Neural cell (in vitro differentiated cells): ENCODE results near the gene CACNB2. TPM values are rescaled to one million over a fixed set of nuclear protein-coding genes. Genes with fewer than 3 reads are reported as not detected.
"Not testable (repeated sequence)": the region's sequence is repeated elsewhere in the genome, so short reads cannot be mapped to it uniquely, and the experiment has no call there.

Experiments
- H2AFZ ChIP-seq: fragments of 200-600, 300-800 bp; sonication (generic), shearing (Covaris generic); 2 replicates; pipeline ENCODE4 v1.6.0; 2014; ENCODE audit warnings: low read depth, mild to moderate bottlenecking, antibody characterized with exemption, low read length, moderate library complexity
- H3F3A ChIP-seq: fragments of 200-600 bp; shearing (Covaris generic); 2 replicates; pipeline ENCODE4 v1.6.1; 2016; ENCODE audit warnings: mild to moderate bottlenecking, moderate library complexity, mixed read lengths, antibody characterized with exemption, low read length; ENCODE audit not compliant: insufficient read depth, poor library complexity, severe bottlenecking
- H3K27ac ChIP-seq: fragments of 200-600, 300-800 bp; sonication (generic), shearing (Covaris generic); 2 replicates; pipeline ENCODE4 v1.5.1; 2014; ENCODE audit warnings: mild to moderate bottlenecking, low read length, moderate library complexity
- H3K27me3 ChIP-seq: fragments of 300-800, 200-600 bp; sonication (generic), shearing (Covaris generic); 2 replicates; pipeline ENCODE4 v1.6.0; 2014; ENCODE audit warnings: mild to moderate bottlenecking, low read depth, low read length, moderate library complexity; ENCODE audit not compliant: insufficient read depth
- H3K36me3 ChIP-seq: fragments of 300-800, 200-600 bp; sonication (generic), shearing (Covaris generic); 2 replicates; pipeline ENCODE4 v1.5.1; 2014; ENCODE audit warnings: mild to moderate bottlenecking, antibody characterized with exemption, low read length, moderate library complexity; ENCODE audit not compliant: insufficient read depth
- H3K4me2 ChIP-seq: fragments of 300-800, 200-600 bp; sonication (generic), shearing (Covaris generic); 2 replicates; pipeline ENCODE4 v1.6.0; 2014; ENCODE audit warnings: mild to moderate bottlenecking, low read length
- H3K4me3 ChIP-seq: fragments of 300-800, 200-600 bp; sonication (generic), shearing (Covaris generic); 2 replicates; pipeline ENCODE4 v1.5.1; 2014; ENCODE audit warnings: mild to moderate bottlenecking, low read length, moderate library complexity
- H3K79me2 ChIP-seq: fragments of 200-600 bp; shearing (Covaris generic); replicated peaks from 2 replicates; pipeline ENCODE4 v1.6.0; 2014; ENCODE audit warnings: mild to moderate bottlenecking, low read length, moderate library complexity; ENCODE audit not compliant: insufficient read depth
- H3K9ac ChIP-seq: fragments of 300-800, 200-600 bp; sonication (generic), shearing (Covaris generic); 2 replicates; pipeline ENCODE4 v1.6.1; 2016; ENCODE audit warnings: mild to moderate bottlenecking, low read length, mixed read lengths
- H3K9me2 ChIP-seq: fragments of 200-600 bp; shearing (Covaris generic); 2 replicates; pipeline ENCODE4 v1.6.1; 2016; ENCODE audit warnings: mild to moderate bottlenecking, low read length, mixed read lengths; ENCODE audit not compliant: insufficient read depth
- H3K9me3 ChIP-seq: fragments of 200-600, 300-800 bp; sonication (generic), shearing (Covaris generic); 2 replicates; pipeline ENCODE4 v1.6.1; 2016; ENCODE audit warnings: mild to moderate bottlenecking, mixed run types, low read length, moderate library complexity, mixed read lengths
- H4K20me1 ChIP-seq: fragments of 200-600 bp; shearing (Covaris generic); 2 replicates; pipeline ENCODE4 v1.6.1; 2016; ENCODE audit warnings: mild to moderate bottlenecking, mixed run types; ENCODE audit not compliant: insufficient read depth
- EP300 ChIP-seq: fragments of 450-650 bp; conservative IDR thresholded peaks from 2 replicates; pipeline ENCODE4 v1.6.1; 2014; ENCODE audit warnings: antibody characterized with exemption, mild to moderate bottlenecking, moderate library complexity; ENCODE audit not compliant: poor library complexity, severe bottlenecking
- EZH2 ChIP-seq: fragments of 200-600, 300-800 bp; shearing (Covaris generic), sonication (generic); IDR thresholded peaks from 2 replicates; pipeline ENCODE4 v1.6.1; 2014; ENCODE audit warnings: antibody characterized with exemption, low read length, borderline replicate concordance, mild to moderate bottlenecking; ENCODE audit not compliant: insufficient read depth, poor library complexity, severe bottlenecking
- MXI1 ChIP-seq: fragments of 450-650 bp; conservative IDR thresholded peaks from 2 replicates; pipeline ENCODE4 v1.6.1; 2014; ENCODE audit warnings: antibody characterized with exemption, mild to moderate bottlenecking; ENCODE audit not compliant: poor library complexity, severe bottlenecking
- POLR2AphosphoS5 ChIP-seq: IDR thresholded peaks from 2 replicates; pipeline ENCODE4 v1.6.1; 2012
- RAD21 ChIP-seq: fragments of 450-650 bp; conservative IDR thresholded peaks from 2 replicates; pipeline ENCODE4 v1.6.1; 2014; ENCODE audit warnings: antibody characterized with exemption, mild to moderate bottlenecking, moderate library complexity
- SMC3 ChIP-seq: fragments of 450-650 bp; conservative IDR thresholded peaks from 2 replicates; pipeline ENCODE4 v1.6.1; 2014; ENCODE audit warnings: antibody characterized with exemption, mild to moderate bottlenecking, moderate library complexity; ENCODE audit not compliant: poor library complexity
- polyA plus RNA-seq: library from polyadenylated mRNA; depleted of rRNA; stranded (reverse); fragments of >200 nt; gene quantifications from 2 replicates; pipeline ENCODE4 v1.2.3, GENCODE V29; 2014
- TF ChIP-seq, protein P1 (sequence below): fragments of 450-650 bp; IDR thresholded peaks from 2 replicates; pipeline ENCODE4 v1.5.1; 2014; ENCODE audit warnings: antibody characterized with exemption, mild to moderate bottlenecking, moderate library complexity; ENCODE audit not compliant: poor library complexity, severe bottlenecking
- TF ChIP-seq, protein P2 (sequence below): IDR thresholded peaks from 2 replicates; pipeline ENCODE4 v1.6.1; 2012; ENCODE audit warnings: borderline replicate concordance

CACNB2 gene
- polyA plus RNA-seq, 1 donor from 2014 or later: 14.3 TPM

DNA sequence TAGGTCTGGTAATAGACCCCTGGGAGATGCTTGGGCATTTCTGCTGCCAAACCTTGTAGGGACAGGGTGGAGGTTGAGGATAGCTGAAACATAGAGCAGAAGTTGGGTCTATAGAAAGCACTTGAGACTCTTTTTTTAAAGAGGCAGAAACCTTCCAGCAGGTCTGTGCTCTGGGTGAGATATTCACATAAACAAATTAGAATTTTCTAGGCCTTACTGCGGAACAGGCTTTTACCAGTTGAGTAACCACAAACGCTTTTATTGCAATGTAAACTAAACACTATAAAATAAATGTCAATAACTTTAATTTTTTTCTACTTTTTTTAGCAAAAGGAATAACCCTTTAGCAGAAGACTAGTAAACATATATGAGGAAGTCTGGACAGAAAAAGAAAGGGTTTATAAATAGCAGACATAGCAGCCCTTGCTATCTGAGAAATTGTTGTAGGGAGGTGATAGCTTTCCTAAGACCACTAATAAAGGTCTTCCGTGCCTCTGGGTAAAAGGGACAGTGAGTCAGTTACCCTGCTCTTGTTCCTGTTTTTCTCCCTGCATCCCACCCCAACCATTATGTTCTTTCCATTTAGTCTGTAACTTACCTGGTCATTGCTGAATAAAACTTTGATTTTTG lies 38.7 kb downstream of the CACNB2 start:
- H3K27me3 ChIP-seq: no peaks in the 10 kb centered on the region
- no peaks in the 10 kb centered on the region for H3F3A ChIP-seq
- no peaks in the 10 kb centered on the region for H3K9me2 ChIP-seq
- H3K9ac ChIP-seq: no peak overlapping the region
- H2AFZ ChIP-seq: no peak overlapping the region
- no peaks in the 10 kb centered on the region for H3K79me2 ChIP-seq
- H3K4me2 ChIP-seq: no peak overlapping the region
- H3K36me3 ChIP-seq: no peaks in the 10 kb centered on the region
- no peak overlapping the region for H3K4me3 ChIP-seq
- no peaks in the 10 kb centered on the region for H4K20me1 ChIP-seq
- peak overlapping the region; percentile 67 for H3K27ac ChIP-seq
- H3K9me3 ChIP-seq: no peaks in the 10 kb centered on the region
- TF ChIP-seq POLR2AphosphoS5 (no peak), EP300 (no peak), EZH2 (no peak)
- TF ChIP-seq, protein P1, sequence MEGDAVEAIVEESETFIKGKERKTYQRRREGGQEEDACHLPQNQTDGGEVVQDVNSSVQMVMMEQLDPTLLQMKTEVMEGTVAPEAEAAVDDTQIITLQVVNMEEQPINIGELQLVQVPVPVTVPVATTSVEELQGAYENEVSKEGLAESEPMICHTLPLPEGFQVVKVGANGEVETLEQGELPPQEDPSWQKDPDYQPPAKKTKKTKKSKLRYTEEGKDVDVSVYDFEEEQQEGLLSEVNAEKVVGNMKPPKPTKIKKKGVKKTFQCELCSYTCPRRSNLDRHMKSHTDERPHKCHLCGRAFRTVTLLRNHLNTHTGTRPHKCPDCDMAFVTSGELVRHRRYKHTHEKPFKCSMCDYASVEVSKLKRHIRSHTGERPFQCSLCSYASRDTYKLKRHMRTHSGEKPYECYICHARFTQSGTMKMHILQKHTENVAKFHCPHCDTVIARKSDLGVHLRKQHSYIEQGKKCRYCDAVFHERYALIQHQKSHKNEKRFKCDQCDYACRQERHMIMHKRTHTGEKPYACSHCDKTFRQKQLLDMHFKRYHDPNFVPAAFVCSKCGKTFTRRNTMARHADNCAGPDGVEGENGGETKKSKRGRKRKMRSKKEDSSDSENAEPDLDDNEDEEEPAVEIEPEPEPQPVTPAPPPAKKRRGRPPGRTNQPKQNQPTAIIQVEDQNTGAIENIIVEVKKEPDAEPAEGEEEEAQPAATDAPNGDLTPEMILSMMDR: no peak

DNA sequence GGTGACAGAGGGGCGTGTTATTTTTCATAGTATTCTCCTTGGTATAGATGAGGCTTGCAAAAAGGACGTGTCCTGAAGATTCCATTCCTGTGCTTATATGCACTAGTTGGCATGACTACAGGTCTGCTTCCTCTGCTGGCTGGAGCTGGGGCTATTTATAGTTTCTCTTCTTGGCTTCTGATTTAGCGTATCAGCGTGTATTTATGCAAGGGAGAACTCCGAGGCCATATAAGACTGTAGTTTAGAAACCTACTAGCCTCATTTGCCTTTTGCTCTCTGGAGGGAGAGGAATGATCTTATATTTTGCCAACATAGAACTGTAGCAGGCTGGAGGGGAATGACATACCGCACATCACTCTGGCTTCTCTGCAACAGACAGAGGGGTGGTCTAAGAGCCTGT lies 39.7 kb downstream of the CACNB2 start:
- Histone ChIP-seq H3K4me2 (peak overlapping the region; percentile 1), H3F3A (no peaks in the 10 kb centered on the region), H3K27ac (peak overlapping the region; percentile 67), H2AFZ (no peak overlapping the region), H3K4me3 (peak overlapping the region; percentile 24), H3K27me3 (no peaks in the 10 kb centered on the region), H3K9ac (peak overlapping the region; percentile 40), H3K9me3 (no peaks in the 10 kb centered on the region), H3K9me2 (no peaks in the 10 kb centered on the region), H4K20me1 (no peaks in the 10 kb centered on the region), H3K36me3 (no peaks in the 10 kb centered on the region), H3K79me2 (no peaks in the 10 kb centered on the region)
- TF ChIP-seq SMC3 (peak; percentile 18), POLR2AphosphoS5 (peak; percentile 51), RAD21 (peak; percentile 14), EZH2 (no peak), MXI1 (no peak)
- TF ChIP-seq, protein P2, sequence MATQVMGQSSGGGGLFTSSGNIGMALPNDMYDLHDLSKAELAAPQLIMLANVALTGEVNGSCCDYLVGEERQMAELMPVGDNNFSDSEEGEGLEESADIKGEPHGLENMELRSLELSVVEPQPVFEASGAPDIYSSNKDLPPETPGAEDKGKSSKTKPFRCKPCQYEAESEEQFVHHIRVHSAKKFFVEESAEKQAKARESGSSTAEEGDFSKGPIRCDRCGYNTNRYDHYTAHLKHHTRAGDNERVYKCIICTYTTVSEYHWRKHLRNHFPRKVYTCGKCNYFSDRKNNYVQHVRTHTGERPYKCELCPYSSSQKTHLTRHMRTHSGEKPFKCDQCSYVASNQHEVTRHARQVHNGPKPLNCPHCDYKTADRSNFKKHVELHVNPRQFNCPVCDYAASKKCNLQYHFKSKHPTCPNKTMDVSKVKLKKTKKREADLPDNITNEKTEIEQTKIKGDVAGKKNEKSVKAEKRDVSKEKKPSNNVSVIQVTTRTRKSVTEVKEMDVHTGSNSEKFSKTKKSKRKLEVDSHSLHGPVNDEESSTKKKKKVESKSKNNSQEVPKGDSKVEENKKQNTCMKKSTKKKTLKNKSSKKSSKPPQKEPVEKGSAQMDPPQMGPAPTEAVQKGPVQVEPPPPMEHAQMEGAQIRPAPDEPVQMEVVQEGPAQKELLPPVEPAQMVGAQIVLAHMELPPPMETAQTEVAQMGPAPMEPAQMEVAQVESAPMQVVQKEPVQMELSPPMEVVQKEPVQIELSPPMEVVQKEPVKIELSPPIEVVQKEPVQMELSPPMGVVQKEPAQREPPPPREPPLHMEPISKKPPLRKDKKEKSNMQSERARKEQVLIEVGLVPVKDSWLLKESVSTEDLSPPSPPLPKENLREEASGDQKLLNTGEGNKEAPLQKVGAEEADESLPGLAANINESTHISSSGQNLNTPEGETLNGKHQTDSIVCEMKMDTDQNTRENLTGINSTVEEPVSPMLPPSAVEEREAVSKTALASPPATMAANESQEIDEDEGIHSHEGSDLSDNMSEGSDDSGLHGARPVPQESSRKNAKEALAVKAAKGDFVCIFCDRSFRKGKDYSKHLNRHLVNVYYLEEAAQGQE: peak; percentile 64

DNA sequence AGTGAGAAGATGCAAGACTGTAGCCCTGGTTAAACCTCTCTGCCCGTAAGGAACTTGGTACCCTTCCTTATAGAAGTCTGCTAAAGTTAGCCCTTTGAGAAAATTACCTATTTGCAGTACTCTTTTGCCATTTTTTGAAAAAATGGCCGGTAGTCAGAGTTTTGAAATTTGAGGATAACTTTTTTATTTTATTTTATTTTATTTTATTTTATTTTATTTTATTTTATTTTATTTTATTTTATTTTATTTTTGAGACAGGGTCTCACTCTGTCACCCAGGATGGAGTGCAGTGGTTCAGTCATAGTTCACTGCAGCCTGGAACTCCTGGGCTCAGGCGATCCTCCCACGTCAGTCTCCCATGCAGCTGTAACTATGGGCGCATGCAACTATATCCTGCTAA lies 41.2 kb downstream of the CACNB2 start:
- H3K4me3 ChIP-seq, H3K36me3 ChIP-seq, H3K9me3 ChIP-seq, H3K9ac ChIP-seq, H3K27me3 ChIP-seq, H4K20me1 ChIP-seq, H2AFZ ChIP-seq, H3F3A ChIP-seq, H3K9me2 ChIP-seq, H3K4me2 ChIP-seq, H3K79me2 ChIP-seq, H3K27ac ChIP-seq: not testable (repeated sequence)
